Mucosa of gallbladder (tissue), 1 donor: ENCODE data around the gene SYMPK. TPM values are rescaled to one million over a fixed set of nuclear protein-coding genes. Genes with fewer than 3 reads are reported as not detected.
"Not testable (repeated sequence)": the region's sequence is repeated elsewhere in the genome, so short reads cannot be mapped to it uniquely, and the experiment has no call there.

ENCODE experiments used
- DNase-seq: peaks from one replicate; pipeline ENCODE4 v3.0.0-alpha.2; 2020; ENCODE audit warnings: low spot score
- total RNA-seq: library from RNA; stranded (reverse); gene quantifications from one replicate; pipeline ENCODE4 v1.2.1, GENCODE V29; 2021
- donor health status: DM: no; HTN: no; CAD: no.

The SYMPK gene
- total RNA-seq, 1 donor from 2014 or later, result 72.6 TPM

DNA sequence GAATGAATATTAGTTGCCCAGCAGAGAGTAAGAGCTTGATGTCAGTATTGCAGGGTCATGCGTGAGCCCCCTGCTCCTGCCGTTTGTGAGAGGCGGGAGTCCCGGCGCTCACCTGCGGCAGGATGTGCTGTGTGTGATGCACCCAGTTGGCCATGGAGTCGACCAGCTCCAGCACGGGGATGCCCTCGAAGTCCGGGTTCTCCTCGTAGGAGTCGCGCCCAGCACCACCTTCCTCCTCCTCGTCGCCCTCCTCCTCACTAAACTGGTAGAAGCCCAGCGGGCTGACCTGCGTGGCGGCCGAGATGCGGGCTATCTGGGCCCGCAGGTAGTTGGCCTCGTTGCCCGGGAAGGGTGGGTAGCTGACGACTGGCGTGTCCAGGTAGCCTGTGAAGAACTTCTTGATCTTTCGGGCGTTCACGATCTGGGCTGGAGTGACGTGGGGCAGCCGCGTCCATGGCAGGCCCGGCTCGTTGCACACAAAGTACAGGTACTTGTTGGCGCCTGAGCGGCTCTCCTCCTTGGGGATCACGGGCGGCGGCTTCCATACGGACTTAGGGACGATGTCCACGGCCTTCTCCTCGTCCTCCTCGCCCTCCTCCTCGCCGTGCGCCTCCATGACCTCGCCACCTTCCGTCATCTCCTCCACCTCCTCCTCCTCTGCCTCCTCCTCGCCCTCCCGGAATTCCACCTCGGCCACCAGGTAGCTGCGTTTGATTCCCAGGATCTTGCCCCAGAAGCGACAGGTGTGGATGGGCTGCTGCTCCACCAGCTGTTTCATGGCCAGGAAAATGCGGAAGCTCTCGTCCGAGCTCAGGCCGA is 58.6 kb downstream of the SYMPK start:
- DNase-seq, result no peak

- no peak for DNase-seq
Measured at GRCh38 chr19:45801603-45802175, 61.3 kb downstream of the SYMPK start.

DNA sequence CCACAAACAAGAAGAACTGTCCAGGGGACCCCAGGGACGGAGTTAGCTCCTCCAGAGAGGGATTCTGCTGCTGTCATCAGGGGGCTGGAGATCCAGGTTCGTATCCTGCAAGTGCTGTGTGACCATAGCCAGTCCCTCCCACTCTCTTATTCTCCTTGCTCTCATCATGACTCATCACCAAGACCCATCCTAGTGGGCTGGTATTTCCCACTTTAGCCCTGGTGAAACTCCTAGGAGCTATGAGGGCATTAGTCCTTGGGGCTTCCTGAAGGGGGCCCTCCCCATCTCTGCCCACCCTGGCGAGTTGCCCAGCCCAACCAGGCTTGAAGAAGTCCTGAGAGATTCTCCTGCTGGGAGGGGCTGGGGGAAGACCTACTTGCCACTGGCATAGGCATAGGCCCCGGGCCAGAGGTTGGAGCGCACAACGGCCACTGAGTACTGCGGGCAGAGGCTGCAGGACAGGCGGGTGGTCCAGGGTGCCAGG is 62.8 kb downstream of the SYMPK start:
- no peak for DNase-seq

- DNase-seq, result not testable (repeated sequence)
Measured at GRCh38 chr19:45799541-45799940, 63.4 kb downstream of the SYMPK start.

- peak; percentile 56 for DNase-seq
Measured at GRCh38 chr19:45798995-45799517, 63.9 kb downstream of the SYMPK start.

GRCh38 chr19:45794627-45795026 is 68.3 kb downstream of the SYMPK start:
- no peak for DNase-seq

- no peak for DNase-seq
Measured at GRCh38 chr19:45793876-45794275, 69.1 kb downstream of the SYMPK start.

GRCh38 chr19:45793178-45793564 is 69.8 kb downstream of the SYMPK start:
- no peak for DNase-seq

DNA sequence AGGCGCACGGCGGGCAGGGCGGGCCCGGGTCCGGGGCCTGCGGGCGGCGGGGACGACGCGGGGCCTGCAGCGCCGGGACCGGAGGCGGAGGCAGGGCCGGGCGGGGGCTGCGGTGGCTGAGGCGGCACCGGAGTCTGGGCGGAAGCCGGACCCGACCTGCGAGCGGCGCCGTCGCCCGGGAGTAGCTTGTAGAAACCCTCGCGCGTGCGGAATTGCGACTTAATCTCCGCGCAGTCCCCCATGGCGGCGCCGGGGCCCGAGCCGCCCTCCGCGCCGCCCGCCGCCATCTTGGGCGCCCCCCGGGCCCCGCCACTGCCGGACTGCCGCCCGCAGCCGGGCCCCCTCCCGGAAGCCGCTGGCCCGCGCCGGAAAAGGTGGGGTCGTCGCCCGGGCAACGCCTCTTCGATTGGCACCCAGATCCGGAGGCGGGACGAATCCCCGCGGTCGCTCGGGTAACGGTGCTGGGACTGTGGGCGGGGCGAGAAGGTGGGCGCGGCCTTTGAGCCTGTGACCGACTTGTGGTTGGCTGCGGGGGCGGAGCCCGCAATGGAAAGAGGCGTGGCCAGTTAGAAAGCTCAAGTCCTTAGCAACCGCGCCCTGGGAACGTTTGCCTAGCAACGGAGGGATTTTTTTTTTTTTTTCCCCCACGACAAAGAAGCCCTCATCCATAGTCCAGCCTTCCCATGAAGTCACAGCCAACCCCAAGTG is 70.3 kb downstream of the SYMPK start, which contains the start of gene DMWD:
DMWD (minus strand) TSS at position 376 of the 708 bp plus-strand sequence; CDS start at position 287, 89 bp downstream.
- peak; percentile 100 for DNase-seq

GRCh38 chr19:45791744-45792469 is 71.0 kb downstream of the SYMPK start:
- DNase-seq, result no peak

DNA sequence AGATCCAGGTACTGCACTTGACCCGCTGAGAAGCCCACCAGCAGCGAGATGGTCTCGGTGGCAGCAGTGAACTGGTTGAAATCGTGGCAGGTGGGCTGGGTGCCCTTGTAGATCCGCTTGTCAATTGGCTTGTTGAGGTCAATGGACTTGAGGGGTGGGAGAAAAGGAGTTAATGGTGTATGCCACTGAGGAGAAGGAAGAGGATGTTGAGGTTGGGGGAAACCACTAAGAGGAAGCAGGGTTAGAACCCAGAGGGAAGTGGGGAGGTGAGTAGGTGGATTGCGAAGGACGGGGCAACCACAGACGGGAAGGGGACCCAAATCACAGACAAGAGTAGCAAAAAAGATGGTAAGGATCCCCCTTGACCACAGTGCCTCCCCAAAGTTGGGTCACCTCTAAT is 72.0 kb downstream of the SYMPK start:
- DNase-seq, result no peak

DNA sequence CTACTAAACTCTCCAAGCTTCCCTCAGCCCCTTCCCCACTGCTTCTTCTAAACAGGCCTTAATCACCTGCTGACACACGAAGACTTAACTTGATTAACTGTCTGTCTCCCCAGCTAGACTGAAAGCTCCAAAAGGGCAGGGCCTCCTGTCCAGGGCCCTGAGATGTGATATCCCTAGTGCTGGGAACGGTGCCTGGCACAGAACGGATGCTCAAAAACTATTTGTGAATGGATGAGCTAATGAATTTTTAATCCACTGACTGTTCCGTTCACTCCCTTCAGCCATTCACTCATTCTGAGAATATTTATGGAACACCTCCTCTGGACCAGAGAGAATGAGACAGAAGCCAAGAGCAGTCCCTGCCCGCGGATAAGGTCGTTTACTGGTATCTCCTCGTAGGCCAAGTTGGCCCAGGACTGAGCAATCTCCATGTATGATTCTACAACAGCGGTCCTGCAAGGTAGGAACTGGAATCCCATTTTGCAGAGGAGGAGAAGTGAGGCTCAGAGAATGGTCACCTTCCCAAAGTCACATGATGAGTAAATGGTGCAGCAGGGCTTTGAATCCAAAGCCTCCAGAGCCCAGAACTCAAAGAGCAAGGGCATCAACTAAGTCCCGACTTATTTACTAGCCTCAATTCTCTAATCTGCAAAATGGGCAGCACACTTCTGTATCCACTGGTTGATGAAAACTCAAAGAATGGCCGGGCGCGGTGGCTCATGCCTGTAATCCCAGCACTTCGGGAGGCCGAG is 73.7 kb downstream of the SYMPK start:
- DNase-seq, result no peak

DNA sequence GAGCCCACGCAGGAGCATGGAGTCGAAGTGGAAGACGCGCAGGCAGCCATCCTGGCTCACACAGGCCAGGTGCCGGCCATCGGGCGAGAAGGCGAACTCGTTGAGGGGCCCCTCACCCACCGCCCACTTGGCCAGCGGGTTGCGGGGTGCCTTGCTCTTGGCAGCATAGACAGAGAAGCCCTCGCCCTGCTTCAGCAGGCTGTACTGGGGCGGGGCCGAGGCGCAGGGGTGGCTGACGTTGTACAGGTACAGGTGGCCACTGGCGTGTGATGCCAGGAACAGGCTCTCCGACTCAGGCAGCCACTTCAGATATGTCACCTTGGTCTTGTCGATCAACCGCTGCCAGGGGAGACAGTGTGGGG is 76.4 kb downstream of the SYMPK start:
- DNase-seq, result no peak

DNA sequence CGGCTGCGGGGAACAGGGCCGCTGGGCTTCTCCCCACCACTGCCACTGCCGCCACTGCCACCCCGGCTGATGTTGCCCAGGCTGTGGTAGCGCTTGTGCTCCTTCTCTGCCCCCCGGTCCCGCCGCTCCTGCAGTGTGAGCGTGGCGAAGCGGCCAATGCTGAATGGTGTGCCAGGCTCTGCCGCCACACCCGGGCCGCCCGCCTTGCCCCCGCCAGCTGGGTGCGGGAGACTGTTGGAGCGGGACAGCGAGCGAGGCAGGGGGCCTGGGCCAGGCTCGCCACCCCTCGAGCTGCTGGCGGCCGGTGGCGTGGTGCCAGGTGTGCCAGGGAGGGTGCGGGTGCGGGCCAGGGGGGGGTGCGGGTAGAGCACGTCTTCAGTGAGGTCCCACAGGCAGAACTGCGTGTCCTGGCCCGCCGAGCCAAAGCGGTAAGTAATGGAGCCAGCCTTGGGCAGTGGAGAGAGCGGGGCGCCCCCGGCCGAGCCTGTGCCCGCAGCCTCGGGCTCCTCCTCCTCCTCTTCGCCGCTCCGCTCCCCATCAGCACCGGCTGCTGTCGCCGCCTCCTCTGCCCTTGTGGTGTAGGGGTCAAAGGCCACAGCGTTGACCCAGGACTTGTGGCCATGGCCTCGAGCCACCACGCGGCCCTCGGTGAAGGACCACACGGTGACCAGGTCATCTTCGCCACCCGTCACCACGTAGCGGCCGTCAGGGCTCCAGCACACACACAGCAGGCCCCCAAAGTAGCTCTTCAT is 77.0 kb downstream of the SYMPK start:
- DNase-seq, result no peak

DNA sequence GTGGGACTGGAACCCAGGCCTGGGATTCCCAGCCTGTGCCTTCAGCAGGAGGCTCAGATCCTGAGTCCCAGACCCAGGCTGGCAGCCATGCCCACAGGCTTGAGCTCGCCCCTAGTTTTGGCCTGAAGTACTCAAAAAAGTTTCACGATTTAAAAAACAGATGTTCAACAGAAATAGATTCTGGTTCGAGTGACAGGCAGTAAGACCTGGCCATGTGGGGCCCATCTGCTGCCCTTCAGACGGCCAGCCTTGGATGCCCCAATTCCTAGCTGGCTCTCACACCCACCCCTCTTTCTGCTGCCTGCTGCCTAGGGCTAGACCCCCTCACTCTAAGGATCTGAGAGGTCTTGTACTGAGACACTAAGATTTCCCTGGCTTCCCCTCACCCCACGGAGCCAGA is 77.8 kb downstream of the SYMPK start:
- no peak for DNase-seq

GRCh38 chr19:45784096-45784495 is 78.9 kb downstream of the SYMPK start:
- DNase-seq, result no peak

DNA sequence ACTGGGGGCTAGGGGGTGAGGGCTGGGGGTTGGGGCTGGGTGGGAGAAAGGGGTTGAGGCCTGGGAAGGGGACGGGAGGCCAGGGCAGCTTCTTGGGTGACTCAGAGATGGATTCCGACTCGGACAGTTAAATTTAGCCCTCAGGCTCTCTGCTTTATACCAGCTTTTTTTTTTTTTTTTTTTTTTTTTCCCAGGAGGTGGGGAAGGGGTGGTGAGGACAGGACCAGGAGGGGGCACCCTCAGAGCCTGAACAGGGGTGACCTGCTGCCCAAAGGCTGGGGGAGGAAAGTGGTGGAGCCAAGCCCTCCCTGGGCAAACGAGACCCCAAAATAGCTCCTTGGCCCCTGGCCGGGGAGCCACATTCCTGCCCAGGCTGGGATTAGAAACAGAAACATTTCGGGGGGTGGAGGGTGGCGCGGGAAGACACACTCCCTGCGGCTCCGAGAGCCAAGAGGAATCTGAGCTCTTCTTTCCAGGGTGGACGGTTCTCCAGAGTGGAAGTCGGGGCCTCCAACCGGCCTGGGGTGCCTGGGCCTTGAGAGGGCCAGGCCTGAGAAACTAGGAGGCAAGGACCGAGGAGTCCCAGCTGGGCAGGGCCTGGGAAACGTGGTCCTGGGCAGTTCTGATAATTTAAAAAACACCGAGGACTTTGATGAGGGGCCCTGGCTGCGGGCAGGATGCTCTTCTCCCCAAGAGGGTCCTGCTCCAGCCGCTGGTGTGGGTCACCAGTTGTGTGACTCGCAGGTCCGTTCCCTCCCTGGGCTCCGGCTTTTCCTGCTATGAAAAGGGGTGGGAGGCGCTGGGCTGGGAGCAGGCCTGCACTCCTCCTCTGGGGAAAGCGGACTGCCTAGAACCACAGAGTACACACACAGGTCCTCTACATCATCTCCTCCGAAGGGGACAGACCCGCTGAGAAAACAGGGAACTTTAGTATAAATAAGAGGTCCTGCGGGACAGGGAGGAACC is 79.8 kb downstream of the SYMPK start:
- peak; percentile 57 for DNase-seq

DNA sequence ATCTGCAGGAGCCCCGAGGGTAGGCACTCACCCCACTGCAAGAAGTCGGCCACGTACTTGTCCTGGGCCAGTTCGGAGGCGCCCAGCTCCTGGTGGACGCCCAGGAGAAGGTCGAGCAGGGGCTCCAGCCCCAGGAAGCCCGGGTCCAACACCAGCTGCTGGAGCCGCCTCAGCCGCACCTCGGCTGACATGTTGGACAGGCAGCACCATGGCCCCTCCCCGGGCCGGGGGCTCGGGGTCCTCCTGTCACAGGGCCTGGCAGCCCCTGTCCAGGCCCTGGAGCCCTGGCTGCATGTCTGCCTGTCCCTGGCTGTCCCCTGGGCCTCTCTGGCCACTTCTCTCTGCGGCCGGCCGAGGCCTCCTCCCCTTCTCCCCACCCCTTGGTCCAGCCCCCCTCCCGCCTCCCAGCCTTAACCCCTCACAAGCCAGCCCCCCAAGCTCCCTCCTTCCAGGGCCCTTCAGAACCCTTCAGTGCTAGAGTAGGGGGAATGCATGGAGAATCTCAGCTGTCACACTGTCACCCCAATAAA is 80.7 kb downstream of the SYMPK start, which contains the start of gene DMPK:
DMPK (minus strand) TSS at position 329 of the 530 bp plus-strand sequence; CDS start at position 191, 138 bp downstream.
- DNase-seq, result no peak
